Endothelial cell of umbilical vein (primary cell): ENCODE results near the gene TPM1. TPM values are rescaled to one million over a fixed set of nuclear protein-coding genes. Genes with fewer than 3 reads are reported as not detected.

Source experiments
- BruUV-seq: library from RNA; stranded (reverse); fragments of 400-500 nt; replicated peaks from 2 replicates; lab custom pipeline; 2021; lab: Mats Ljungman, UMichigan
- CTCF ChIA-PET: fragments of 300-600, 350-600 bp; sonication (Branson Sonifier 250); formaldehyde crosslinking; loops from one replicate; lab custom pipeline; 2021; ENCODE audit warnings: antibody characterized with exemption, inconsistent platforms; lab: Charles Lee
- POLR2A ChIA-PET: fragments of 300-600, 350-600 bp; sonication (Branson Sonifier 250); formaldehyde crosslinking; loops from one replicate; lab custom pipeline; 2021; ENCODE audit warnings: antibody characterized with exemption, inconsistent platforms; lab: Charles Lee
- DNase-seq: peaks from one replicate; pipeline ENCODE4 v3.0.0-alpha.2; 2011; ENCODE audit warnings: low read depth, low spot score
- FAIRE-seq: peaks from 2 replicates; lab custom pipeline; 2011; peaks lifted over from hg19 to GRCh38; lab: Jason Lieb, UNC
- H2AFZ ChIP-seq: 2 replicates; pipeline ENCODE4 v1.6.0; 2012; ENCODE audit warnings: low read depth, low read length, control low read depth, inconsistent platforms
- H3K27ac ChIP-seq: 2 replicates; pipeline ENCODE4 v1.5.1; 2011; ENCODE audit warnings: low read depth, mild to moderate bottlenecking, control low read depth, low read length, moderate library complexity; ENCODE audit not compliant: insufficient read depth
- H3K27me3 ChIP-seq, 2 experiments: 2 replicates each; pipeline versions ENCODE4 v1.6.0 to v1.6.1; 2011; ENCODE audit warnings: low read length in 2 of 2, mixed read lengths in 1 of 2; ENCODE audit not compliant: control insufficient read depth in 2 of 2, insufficient read depth in 2 of 2
- H3K36me3 ChIP-seq, 2 experiments: 2 replicates in 1 of 2; 3 replicates in 1 of 2; pipeline ENCODE4 v1.5.1; 2011; ENCODE audit warnings: low read length in 2 of 2, mild to moderate bottlenecking in 1 of 2, moderate library complexity in 1 of 2; ENCODE audit not compliant: control insufficient read depth in 2 of 2, insufficient read depth in 2 of 2; ENCODE audit errors: extremely low read depth in 1 of 2
- H3K4me1 ChIP-seq: 3 replicates; pipeline ENCODE4 v1.5.1; 2011; ENCODE audit warnings: mild to moderate bottlenecking, low read length; ENCODE audit not compliant: control insufficient read depth, insufficient read depth; ENCODE audit errors: extremely low read depth
- H3K4me2 ChIP-seq: 2 replicates; pipeline ENCODE4 v1.6.1; 2011; ENCODE audit warnings: low read length, control low read depth, mixed read lengths; ENCODE audit not compliant: insufficient read depth
- H3K4me3 ChIP-seq, 3 experiments: fragments of 200-600 bp in 1 of 3; sonication (generic), shearing (Covaris generic) in 1 of 3; replicated peaks in 1 of 3; 2 replicates each; pipeline ENCODE4 v1.5.1; 2011 to 2016; ENCODE audit warnings: control low read depth in 3 of 3, low read length in 3 of 3, mild to moderate bottlenecking in 2 of 3, inconsistent platforms in 1 of 3, low read depth in 1 of 3, moderate library complexity in 1 of 3; ENCODE audit not compliant: insufficient read depth in 1 of 3
- H3K79me2 ChIP-seq: 2 replicates; pipeline ENCODE4 v1.6.0; 2012; ENCODE audit warnings: low read length, inconsistent platforms; ENCODE audit not compliant: control insufficient read depth, insufficient read depth
- H3K9ac ChIP-seq: replicated peaks from 2 replicates; pipeline ENCODE3; 2011; ENCODE audit warnings: low read length, control low read depth; ENCODE audit not compliant: insufficient read depth; ENCODE audit errors: extremely low read depth
- H3K9me1 ChIP-seq: replicated peaks from 3 replicates; pipeline ENCODE4 v1.6.0; 2011; ENCODE audit warnings: mild to moderate bottlenecking, low read length; ENCODE audit not compliant: control insufficient read depth, insufficient read depth; ENCODE audit errors: extremely low read depth
- H3K9me3 ChIP-seq: replicated peaks from 2 replicates; pipeline ENCODE4 v1.5.1; 2012; ENCODE audit warnings: low read length, inconsistent platforms; ENCODE audit not compliant: control insufficient read depth, insufficient read depth
- H4K20me1 ChIP-seq: replicated peaks from 2 replicates; pipeline ENCODE3; 2011; ENCODE audit warnings: mild to moderate bottlenecking, low read length; ENCODE audit not compliant: control insufficient read depth, insufficient read depth; ENCODE audit errors: extremely low read depth
- GATA2 ChIP-seq: IDR thresholded peaks from 2 replicates; pipeline ENCODE4 v1.7.0; 2011; ENCODE audit warnings: low read depth, mild to moderate bottlenecking, moderate library complexity, mixed read lengths, low read length; ENCODE audit not compliant: insufficient read length, insufficient read depth
- JUN ChIP-seq: IDR thresholded peaks from 2 replicates; pipeline ENCODE4 v1.6.1; 2011; ENCODE audit warnings: borderline replicate concordance, low read depth; ENCODE audit not compliant: insufficient read length, insufficient read depth
- MYC ChIP-seq: IDR thresholded peaks from one replicate; pipeline ENCODE4 v1.6.1; 2011; ENCODE audit warnings: mild to moderate bottlenecking, low read depth, low read length
- POLR2A ChIP-seq: IDR thresholded peaks from 2 replicates; pipeline ENCODE4 v1.6.1; 2012; ENCODE audit warnings: low read depth, mild to moderate bottlenecking, control low read depth, low read length
- POLR2AphosphoS5 ChIP-seq: IDR thresholded peaks from 2 replicates; pipeline ENCODE4 v1.6.1; 2012; ENCODE audit warnings: low read depth, mild to moderate bottlenecking, control low read depth, low read length, moderate library complexity; ENCODE audit not compliant: insufficient read depth
- dilution Hi-C: fragments of 300-500 bp; cut with MboI; formaldehyde crosslinking; loops from one replicate; pipeline ENCODE4 v1.15.0; 2019; ENCODE audit warnings: low sequenced_read_pairs; ENCODE audit not compliant: extremely low pct_ligation_motif_present
- intact Hi-C: fragments of 100-400 bp; cut with micrococcal nuclease; formaldehyde crosslinking; loops from one replicate; pipeline ENCODE4 v1.10.0; 2022
- polyA plus RNA-seq, 4 experiments: library from polyadenylated mRNA; depleted of rRNA in 3 of 4; stranded (reverse) in 3 of 4; unstranded in 1 of 4; fragments of >200 nt; gene quantifications; 2 replicates each; pipeline versions ENCODE4 v1.2.1 to v1.2.3, GENCODE V29; 2011 to 2012; ENCODE audit warnings: missing spikeins in 1 of 4
- total RNA-seq: library from RNA; stranded (reverse); gene quantifications from 2 replicates; pipeline ENCODE4 v1.2.3, GENCODE V29; 2021
- TF ChIP-seq, protein P1 (sequence below): IDR thresholded peaks from 2 replicates; pipeline ENCODE4 v1.6.1; 2011; ENCODE audit not compliant: insufficient read depth, insufficient read length

Gene TPM1
- total and polyA plus RNA-seq, 2 donors (not counting 3 experiments of a cell fraction or from before 2014, with no cell fraction given): 518 to 558 TPM

DNA sequence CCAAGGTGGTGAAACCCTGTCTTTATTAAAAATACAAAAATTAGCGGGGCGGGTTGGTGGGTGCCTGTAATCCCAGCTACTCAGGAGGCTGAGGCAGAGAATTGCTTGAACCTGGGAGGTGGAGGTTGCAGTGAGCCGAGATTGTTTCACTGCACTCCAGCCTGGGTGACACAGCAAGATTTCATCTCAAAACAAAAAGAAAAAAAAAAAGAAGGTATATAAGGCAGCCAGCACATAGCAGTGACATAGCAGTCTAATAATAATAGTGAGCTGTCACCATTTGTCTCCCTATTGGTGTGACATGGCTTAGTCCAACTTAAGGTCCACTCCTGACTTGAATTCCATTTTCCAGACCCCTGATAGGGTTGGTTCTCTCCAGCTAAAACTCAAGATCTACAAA lies 70.3 kb downstream of the TPM1 start:
- CTCF ChIA-PET: interaction anchor here (1.0 kb wide), 1 partner anchor 23 kb away, joined by 4 read pairs; no protein-coding TSS in a partner anchor
- Histone ChIP-seq H3K9ac (no peak overlapping the region), H3K27ac (no peak overlapping the region), H3K4me2 (no peak overlapping the region), H3K27me3 (no peaks in the 10 kb centered on the region), H3K4me1 (peaks cover 5% of the 10 kb centered on the region), H3K9me1 (no peaks in the 10 kb centered on the region), H3K79me2 (no peaks in the 10 kb centered on the region), H3K9me3 (no peaks in the 10 kb centered on the region), H2AFZ (no peak overlapping the region), H3K4me3 (no peak overlapping the region), H4K20me1 (no peaks in the 10 kb centered on the region), H3K36me3 (no peaks in the 10 kb centered on the region)
- POLR2A ChIA-PET: no interaction called here
- intact Hi-C loops (no loop called here), dilution Hi-C loops (no loop called here)
- FAIRE-seq (no peak), DNase-seq (no peak)
- no peak for TF ChIP-seq POLR2AphosphoS5
- BruUV-seq: no TSS peak

DNA sequence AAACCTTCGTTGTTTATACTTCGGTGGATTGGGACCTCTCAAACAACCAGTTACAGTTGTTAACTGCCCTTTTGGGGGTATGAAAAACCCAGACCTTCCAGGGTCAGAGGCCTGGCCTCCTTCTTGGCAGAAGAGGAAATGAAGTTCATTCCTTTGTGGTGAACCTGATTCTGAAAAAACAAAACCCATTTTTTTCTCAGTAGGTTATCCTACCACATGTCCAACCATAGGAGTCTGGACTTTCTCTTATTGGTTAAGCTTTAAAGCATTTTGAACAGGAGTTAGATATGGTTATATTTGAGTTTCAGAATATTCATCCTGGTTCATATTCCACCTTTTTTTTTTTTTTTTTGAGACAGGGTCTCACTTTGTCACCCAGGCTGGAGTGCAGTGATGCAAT lies 71.9 kb downstream of the TPM1 start:
- H3K27ac ChIP-seq: no peak overlapping the region
- no TSS peak for BruUV-seq
- POLR2A ChIA-PET: interaction anchor here (0.7 kb wide), 1 partner anchor 45 kb away, joined by 4 read pairs; no protein-coding TSS in a partner anchor
- peak; percentile 65 for FAIRE-seq
- intact Hi-C loops: no loop called here
- H3K4me2 ChIP-seq: no peak overlapping the region
- CTCF ChIA-PET: interaction anchor here (0.7 to 1.9 kb wide), 3 partner anchors 20 to 161 kb away, joined by 3 to 5 read pairs (median 3); no protein-coding TSS in a partner anchor
- H3K4me3 ChIP-seq: no peak overlapping the region
- no peaks in the 10 kb centered on the region for H3K79me2 ChIP-seq
- dilution Hi-C loops: no loop called here
- no peaks in the 10 kb centered on the region for H3K27me3 ChIP-seq
- H3K9me1 ChIP-seq: no peaks in the 10 kb centered on the region
- H3K36me3 ChIP-seq: no peaks in the 10 kb centered on the region
- H3K4me1 ChIP-seq: peaks cover 2% of the 10 kb centered on the region
- no peak overlapping the region for H2AFZ ChIP-seq
- no peak for TF ChIP-seq MYC
- TF ChIP-seq GATA2: no peak
- no peak for TF ChIP-seq POLR2A
- no peak for TF ChIP-seq JUN
- TF ChIP-seq, protein P1, sequence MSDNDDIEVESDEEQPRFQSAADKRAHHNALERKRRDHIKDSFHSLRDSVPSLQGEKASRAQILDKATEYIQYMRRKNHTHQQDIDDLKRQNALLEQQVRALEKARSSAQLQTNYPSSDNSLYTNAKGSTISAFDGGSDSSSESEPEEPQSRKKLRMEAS: no peak
- peak; percentile 22 for DNase-seq
- H3K9ac ChIP-seq: no peak overlapping the region
- peaks cover under 1% of the 10 kb centered on the region for H3K9me3 ChIP-seq
- H4K20me1 ChIP-seq: no peaks in the 10 kb centered on the region

Other genes starting within 250 kb of the TPM1 start
- 26.0 and 26.1 TPM in 2 replicates for gene LACTB, start 79.1 kb downstream of the TPM1 start, total RNA-seq
- 10.1 and 14.0 TPM in 2 replicates for gene LACTB, start 79.1 kb downstream of the TPM1 start, polyA plus RNA-seq
- 338 and 345 TPM in 2 replicates for gene RPS27L, start 114.7 kb downstream of the TPM1 start, total RNA-seq
- 163 and 170 TPM in 2 replicates for gene RPS27L, start 114.7 kb downstream of the TPM1 start, polyA plus RNA-seq
- 50.3 and 52.5 TPM in 2 replicates for gene RAB8B, start 146.9 kb downstream of the TPM1 start, total RNA-seq
- gene RAB8B, start 146.9 kb downstream of the TPM1 start, polyA plus RNA-seq: 7.5 and 10.4 TPM in 2 replicates
- 24.6 and 28.8 TPM in 2 replicates for gene APH1B, start 234.9 kb downstream of the TPM1 start, total RNA-seq
- 14.0 and 14.6 TPM in 2 replicates for gene APH1B, start 234.9 kb downstream of the TPM1 start, polyA plus RNA-seq